HL-60 (cell line): ENCODE measurements around the gene CCR5.

Experiments
- POLR2AphosphoS5 ChIP-seq: IDR thresholded peaks from 2 replicates; pipeline ENCODE4 v1.6.1; 2012; ENCODE audit warnings: low read depth
- TF ChIP-seq, protein P1 (sequence below): IDR thresholded peaks from one replicate; pipeline ENCODE4 v1.5.1; 2011; ENCODE audit warnings: low read length, control low read depth, inconsistent platforms; ENCODE audit not compliant: insufficient read depth

DNA sequence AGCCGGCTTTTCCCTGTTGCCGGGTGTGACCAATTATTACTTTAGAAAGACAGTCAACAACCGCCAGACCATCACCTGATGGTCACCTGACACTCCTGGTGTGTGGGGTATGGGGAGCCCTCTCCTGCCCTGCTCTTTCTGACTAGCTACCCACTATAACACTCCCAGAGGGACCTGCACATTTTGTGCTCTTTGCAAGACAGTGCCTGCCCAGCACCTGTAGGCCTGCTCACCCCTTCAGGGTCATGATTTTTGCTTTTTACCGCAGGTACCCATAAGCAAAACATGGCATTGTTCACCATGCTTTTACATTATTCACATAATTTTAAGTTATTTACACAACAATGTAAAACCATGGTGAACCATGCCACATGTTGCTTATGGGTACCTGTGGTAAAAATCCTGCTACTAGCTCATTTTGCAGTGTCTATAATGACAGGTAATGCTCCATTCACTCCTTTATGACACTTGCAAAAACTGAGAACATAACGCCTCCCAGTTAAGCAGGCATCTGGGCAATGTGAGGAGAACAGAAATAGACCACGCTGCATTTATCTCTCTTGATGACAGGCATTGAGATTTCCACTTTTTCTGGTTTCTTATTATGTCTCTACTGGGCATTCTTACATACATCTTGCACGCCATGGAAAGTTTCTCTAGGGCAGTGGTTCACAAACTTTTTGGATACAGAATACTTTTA is 46.2 kb downstream of the CCR5 start:
- TF ChIP-seq, protein P1, sequence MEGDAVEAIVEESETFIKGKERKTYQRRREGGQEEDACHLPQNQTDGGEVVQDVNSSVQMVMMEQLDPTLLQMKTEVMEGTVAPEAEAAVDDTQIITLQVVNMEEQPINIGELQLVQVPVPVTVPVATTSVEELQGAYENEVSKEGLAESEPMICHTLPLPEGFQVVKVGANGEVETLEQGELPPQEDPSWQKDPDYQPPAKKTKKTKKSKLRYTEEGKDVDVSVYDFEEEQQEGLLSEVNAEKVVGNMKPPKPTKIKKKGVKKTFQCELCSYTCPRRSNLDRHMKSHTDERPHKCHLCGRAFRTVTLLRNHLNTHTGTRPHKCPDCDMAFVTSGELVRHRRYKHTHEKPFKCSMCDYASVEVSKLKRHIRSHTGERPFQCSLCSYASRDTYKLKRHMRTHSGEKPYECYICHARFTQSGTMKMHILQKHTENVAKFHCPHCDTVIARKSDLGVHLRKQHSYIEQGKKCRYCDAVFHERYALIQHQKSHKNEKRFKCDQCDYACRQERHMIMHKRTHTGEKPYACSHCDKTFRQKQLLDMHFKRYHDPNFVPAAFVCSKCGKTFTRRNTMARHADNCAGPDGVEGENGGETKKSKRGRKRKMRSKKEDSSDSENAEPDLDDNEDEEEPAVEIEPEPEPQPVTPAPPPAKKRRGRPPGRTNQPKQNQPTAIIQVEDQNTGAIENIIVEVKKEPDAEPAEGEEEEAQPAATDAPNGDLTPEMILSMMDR, result no peak
- no peak for TF ChIP-seq POLR2AphosphoS5
